GM18502 (cell line): ENCODE measurements around the gene HMGCL.
A peak's percentile ranks its signal among the peaks of the same experiment; 100 is the strongest.
"Not testable (repeated sequence)": the region's sequence is repeated elsewhere in the genome, so short reads cannot be mapped to it uniquely, and the experiment has no call there.

Source experiments
- ATAC-seq: cut with Tn5 transposase; IDR thresholded peaks from one replicate; pipeline ENCODE4 v1.9.1; 2021; ENCODE audit warnings: mild to moderate bottlenecking; ENCODE audit not compliant: unreplicated experiment, poor library complexity

HMGCL gene

GRCh38 chr1:23799570-23800399, 25.4 kb downstream of the HMGCL start:
- no peak for ATAC-seq

DNA sequence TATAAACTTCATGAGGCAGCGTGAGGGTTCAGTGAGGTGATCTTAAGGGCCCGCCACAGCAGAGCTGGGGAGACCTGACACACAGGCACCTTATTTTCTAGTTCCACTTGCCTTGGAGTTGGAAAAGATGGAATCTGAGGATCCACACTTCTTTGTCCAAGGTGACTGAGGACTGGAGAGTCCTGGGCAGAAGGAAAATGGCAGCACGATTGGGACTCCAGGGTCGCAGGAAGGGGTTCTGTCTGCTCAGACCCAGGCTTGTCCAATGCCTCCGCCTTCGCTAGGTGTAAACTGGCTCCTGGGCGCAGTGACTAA, 26.0 kb downstream of the HMGCL start:
- no peak for ATAC-seq

GRCh38 chr1:23798662-23799142, 26.5 kb downstream of the HMGCL start:
- ATAC-seq: no peak

DNA sequence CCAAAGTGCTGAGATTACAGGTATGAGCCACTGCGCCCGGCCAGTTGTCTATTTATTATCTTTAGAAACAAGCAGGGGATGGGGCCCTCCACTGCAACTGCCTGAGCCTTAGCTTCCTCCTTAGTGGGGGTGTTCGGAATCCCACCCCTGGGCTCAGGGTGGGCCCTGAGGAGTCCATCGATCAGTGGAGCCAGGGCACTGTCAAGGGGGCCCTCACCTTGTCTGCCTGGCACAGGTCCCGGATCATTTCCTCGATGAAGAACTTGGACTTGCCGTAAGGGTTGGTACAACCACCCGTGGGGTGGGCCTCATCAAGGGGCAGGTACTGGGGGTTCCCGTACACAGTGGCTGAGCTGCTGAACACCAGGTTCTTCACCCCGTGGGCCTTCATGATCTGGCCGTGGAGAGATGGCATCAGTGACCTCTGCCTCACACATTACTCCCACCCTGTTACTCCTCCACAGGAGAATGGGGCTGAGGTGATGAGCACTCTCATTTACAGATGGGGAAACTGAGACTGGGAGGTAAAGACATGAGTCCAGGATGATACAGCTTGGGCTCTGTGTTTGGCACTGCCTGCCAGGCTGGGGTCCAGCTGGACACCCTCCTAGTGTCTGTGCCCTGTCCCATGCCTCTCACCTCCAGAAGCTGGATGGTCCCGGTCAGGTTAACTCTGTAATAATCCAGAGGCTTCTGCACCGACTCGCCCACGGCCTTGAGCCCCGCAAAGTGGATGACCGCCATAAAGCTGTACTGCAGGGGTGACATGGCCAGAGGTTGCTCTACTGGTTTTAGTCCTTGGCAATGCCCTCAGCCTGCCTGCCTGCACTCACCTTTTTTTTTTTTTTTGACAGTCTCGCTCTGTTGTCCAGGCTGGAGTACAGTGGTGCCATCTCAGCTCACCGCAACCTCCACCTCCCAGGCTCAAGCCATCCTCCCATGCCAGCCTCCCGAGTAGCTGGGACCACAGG, 27.5 kb downstream of the HMGCL start:
- no peak for ATAC-seq

- ATAC-seq: no peak
These were observed 28.6 kb downstream of the HMGCL start for GRCh38 chr1:23796466-23797271.

GRCh38 chr1:23795676-23796465, 29.4 kb downstream of the HMGCL start:
- ATAC-seq: no peak

DNA sequence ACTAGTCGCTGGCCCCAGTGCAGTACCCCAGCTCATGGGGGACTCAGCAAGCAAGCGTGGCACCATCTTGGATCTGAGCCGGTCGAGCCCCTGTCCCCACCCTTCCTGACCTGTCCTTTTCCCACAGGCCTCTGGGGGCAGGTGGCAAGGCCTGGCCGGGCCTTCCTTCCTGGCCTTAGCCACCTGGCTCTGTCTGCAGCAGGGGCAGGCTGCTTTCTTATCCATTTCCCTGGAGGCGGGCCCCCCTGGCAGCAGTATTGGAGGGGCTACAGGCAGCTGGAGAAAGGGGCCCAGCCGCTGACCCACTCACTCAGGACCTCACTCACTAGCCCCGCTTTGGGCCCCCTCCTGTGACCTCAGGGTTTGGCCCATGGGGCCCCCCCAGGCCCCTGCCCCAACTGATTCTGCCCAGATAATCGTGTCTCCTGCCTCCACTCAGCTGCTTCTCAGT, 30.5 kb downstream of the HMGCL start:
- not testable (repeated sequence) for ATAC-seq

- no peak for ATAC-seq
These were observed 31.1 kb downstream of the HMGCL start for GRCh38 chr1:23793861-23794731.

DNA sequence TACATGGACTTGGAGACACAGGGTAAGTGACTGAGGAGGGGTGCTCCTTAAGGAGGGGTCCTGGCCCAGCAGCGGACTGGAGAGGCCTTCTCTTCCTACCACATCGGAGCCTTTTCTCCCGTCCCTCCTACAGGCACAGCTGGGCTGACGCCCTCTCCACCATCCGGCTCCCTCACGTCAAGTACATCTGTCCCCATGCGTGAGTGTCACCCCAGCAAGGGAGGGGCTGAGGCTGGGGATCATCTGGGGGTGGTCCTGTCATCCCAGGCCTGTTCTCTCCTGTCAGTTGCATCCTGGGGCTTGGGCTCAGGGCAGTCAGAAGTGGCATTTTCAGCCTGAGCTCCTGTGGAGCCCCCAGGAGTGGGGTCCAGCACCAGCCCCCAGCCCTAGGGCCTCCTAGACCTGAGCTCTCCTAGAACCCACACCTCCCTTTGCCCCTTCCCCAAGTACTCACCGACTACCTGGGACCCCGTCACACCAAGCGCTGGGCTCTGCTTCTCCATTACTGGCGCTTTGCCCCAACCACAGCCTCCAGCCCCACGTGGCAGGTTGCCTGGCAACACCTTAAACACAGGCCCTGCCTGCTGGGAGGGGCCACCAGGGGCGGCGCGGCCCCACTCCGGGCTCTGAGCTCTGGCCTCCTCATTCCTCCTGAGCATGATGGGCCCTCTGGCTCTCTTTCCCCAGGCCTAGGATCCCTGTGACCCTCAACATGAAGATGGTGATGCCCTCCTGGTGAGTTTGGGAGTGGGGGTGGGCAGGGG, 32.0 kb downstream of the HMGCL start:
- no peak for ATAC-seq

GRCh38 chr1:23792151-23792945, 32.9 kb downstream of the HMGCL start:
- no peak for ATAC-seq

- peak; percentile 16 for ATAC-seq
These were observed 33.6 kb downstream of the HMGCL start for GRCh38 chr1:23791516-23792047.

DNA sequence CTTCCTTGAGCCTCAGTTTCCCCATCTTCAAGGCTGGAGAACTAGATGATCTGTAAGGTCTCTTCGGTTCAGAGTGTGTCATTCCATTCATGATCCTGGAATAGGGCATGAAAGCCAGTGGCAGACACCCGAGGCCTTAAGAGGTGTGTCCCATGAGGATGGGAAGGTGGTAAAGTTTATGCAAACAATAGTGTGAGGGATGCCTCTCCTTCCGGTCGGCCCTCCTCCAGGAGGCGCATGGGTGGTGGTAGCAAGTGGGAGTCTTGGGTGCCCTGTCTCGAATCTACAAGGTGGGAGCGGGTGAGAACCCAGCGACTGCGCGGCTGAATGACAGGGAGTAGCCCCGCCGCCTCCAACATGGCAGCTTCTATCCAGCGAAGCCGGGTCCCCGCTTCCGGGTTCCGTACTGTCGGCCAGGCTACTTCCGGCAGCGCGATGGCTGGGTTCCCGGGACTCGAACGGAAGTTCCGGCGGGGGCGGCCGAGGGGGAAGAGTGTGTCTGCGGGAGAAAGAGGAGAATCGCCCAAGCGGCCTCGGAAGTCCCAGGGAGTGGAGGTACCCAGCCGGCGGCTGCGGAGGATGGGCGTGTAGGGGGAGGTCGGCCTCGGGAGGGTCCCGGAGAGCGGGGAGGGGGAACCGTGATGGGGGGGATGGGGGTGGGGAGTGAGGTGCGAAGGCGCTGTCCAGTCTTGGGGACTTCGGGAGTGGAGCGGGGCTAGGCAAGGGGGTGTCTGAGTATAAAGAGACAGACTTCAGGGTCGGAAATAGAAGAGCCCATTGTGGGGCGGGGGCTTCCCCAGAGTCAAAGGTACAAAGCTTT, 34.3 kb downstream of the HMGCL start, which contains the start of gene LYPLA2:
Gene LYPLA2, plus strand, starts transcription at position 450 of the 820 bp plus-strand sequence. CDS start 1,538 bp downstream, outside the sequence.
- peak; percentile 79 for ATAC-seq

GRCh38 chr1:23788695-23789094, 36.5 kb downstream of the HMGCL start:
- no peak for ATAC-seq

DNA sequence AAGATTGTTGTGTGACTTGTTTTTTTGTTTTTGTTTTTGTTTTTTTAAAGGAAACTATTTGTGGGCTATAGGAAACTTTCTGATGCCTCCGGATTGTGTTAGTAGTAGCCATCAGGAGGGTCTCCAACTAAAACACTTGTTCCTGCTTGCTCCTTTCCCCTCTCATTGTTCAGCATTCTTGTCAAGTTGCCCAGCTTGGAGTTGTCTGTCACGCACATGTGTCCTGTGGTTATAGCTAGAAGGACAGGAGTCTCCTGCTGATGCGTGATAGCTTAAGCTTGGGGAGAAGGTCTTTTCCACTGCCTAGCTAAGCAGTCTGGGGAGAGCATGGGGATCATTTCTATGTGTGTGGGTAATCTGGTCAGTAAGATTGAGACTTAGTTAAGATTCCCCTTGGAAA, 37.5 kb downstream of the HMGCL start:
- ATAC-seq: no peak

GRCh38 chr1:23784846-23785245, 40.4 kb downstream of the HMGCL start:
- ATAC-seq: no peak

- not testable (repeated sequence) for ATAC-seq
These were observed 42.1 kb downstream of the HMGCL start for GRCh38 chr1:23783141-23783540.
